B cell (primary cell): ENCODE results near the gene SPECC1. TPM values are rescaled to one million over a fixed set of nuclear protein-coding genes. Genes with fewer than 3 reads are reported as not detected.

Source experiments
- polyA plus RNA-seq: library from polyadenylated mRNA; depleted of rRNA; stranded (reverse); fragments of >200 nt; gene quantifications from 2 replicates; pipeline ENCODE4 v1.2.3, GENCODE V29; 2012
- small RNA-seq: library from RNA; depleted of rRNA; stranded (forward); fragments of <200 nt; gene quantifications from one replicate; pipeline ENCODE3, GENCODE V24; 2012; ENCODE audit warnings: low replicate concordance, low read depth; ENCODE audit not compliant: insufficient read length
- total RNA-seq, 2 donors: library from RNA; stranded (reverse); fragments of 120-200 nt in 1 of 2; gene quantifications; 1 replicate in 1 of 2; 2 replicates in 1 of 2; pipeline versions ENCODE4 v1.2.3 to v1.2.4, GENCODE V29; 2013 to 2022

Gene SPECC1
- total and polyA plus RNA-seq, 2 donors (not counting 1 experiment from before 2014, with no cell fraction given) = 4.6 to 7.4 TPM

Small RNA genes within 50 kb of the gene (small RNA-seq; reads per million reads assigned to genes)
- not detected for gene AC008088.1
- not detected for gene RNU6-1057P
- not detected for gene RNU6-258P
- not detected for gene RNU6-467P

Other genes with a start within 250 kb of the SPECC1 start
- gene ULK2, start 141.4 kb upstream of the SPECC1 start, total RNA-seq = 2.9 and 7.4 TPM in 2 replicates
- gene ULK2, start 141.4 kb upstream of the SPECC1 start, polyA plus RNA-seq = 1.2 and 2.0 TPM in 2 replicates
- 68.2 and 71.2 TPM in 2 replicates for gene AKAP10, start 31.5 kb upstream of the SPECC1 start, total RNA-seq
- 20.6 and 30.1 TPM in 2 replicates for gene AKAP10, start 31.5 kb upstream of the SPECC1 start, polyA plus RNA-seq